Measurements from ENCODE around the gene DENND1A. TPM values are rescaled to one million over a fixed set of nuclear protein-coding genes. Genes with fewer than 3 reads are reported as not detected.

Gene DENND1A
- total and polyA plus RNA-seq, 2 of the 13 experiments (the other 11 are each of a cell fraction or from before 2014, with no cell fraction given), result 14.8 to 30.1 TPM

DNA sequence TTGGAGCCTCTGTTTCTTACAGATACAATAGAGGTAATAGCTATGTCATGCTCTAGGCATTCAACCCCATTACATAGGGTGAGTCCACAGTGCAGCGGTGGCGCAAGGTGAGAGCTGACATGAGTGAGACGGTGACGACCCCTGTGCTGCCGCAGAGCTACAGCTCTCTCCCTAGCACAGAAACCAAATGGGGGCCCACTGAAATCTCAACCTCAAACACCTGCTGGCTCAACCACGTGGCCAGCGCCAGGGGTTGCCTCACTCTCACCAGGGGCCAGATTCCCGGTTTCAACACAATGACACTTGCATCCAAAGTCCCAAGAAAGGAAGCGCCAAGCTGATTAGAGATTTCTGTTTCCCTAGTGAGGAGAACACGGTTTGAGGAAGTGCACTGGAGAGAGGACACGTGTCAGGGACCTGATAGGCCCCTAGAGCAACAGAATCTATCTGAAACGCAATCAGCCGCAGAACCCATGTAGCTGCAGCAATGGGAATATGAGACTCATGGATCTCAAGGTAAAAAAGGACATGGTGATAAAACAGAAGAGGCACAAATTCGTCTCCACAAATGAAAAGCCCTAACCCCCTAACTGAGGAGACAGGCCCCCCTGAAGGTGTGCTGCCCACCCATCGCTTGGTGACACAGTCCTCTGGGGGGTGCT, 459.7 kb downstream of the DENND1A start (continued):
- TF ChIP-seq, protein P1, sequence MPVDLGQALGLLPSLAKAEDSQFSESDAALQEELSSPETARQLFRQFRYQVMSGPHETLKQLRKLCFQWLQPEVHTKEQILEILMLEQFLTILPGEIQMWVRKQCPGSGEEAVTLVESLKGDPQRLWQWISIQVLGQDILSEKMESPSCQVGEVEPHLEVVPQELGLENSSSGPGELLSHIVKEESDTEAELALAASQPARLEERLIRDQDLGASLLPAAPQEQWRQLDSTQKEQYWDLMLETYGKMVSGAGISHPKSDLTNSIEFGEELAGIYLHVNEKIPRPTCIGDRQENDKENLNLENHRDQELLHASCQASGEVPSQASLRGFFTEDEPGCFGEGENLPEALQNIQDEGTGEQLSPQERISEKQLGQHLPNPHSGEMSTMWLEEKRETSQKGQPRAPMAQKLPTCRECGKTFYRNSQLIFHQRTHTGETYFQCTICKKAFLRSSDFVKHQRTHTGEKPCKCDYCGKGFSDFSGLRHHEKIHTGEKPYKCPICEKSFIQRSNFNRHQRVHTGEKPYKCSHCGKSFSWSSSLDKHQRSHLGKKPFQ (CRISPR knock-in tag; IDR thresholded peaks at IDR 0.05; ENCODE audit: insufficient replicate concordance), result no peak
- no peak for TF ChIP-seq ZNF850 (CRISPR knock-in tag; conservative IDR thresholded peaks at IDR 0.05)
- TF ChIP-seq ZNF468 (CRISPR knock-in tag; IDR thresholded peaks at IDR 0.05), result no peak
- TF ChIP-seq, protein P2, sequence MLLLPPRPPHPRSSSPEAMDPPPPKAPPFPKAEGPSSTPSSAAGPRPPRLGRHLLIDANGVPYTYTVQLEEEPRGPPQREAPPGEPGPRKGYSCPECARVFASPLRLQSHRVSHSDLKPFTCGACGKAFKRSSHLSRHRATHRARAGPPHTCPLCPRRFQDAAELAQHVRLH (CRISPR knock-in tag; IDR thresholded peaks at IDR 0.05; ENCODE audit: borderline replicate concordance, low read depth), result 0 out of 2 replicates have a peak, but pooled peaks have one; percentile 32
- peak; percentile 67; the same call in 1 of the 2 replicates for TF ChIP-seq KDM5B (CRISPR knock-in tag; IDR thresholded peaks at IDR 0.05; ENCODE audit: borderline replicate concordance)
- no peak for TF ChIP-seq SP5 (CRISPR knock-in tag; IDR thresholded peaks at IDR 0.05; ENCODE audit: borderline replicate concordance, low read depth)
- TF ChIP-seq REL (CRISPR knock-in tag; conservative IDR thresholded peaks at IDR 0.05), result no peak
- TF ChIP-seq, protein P3, sequence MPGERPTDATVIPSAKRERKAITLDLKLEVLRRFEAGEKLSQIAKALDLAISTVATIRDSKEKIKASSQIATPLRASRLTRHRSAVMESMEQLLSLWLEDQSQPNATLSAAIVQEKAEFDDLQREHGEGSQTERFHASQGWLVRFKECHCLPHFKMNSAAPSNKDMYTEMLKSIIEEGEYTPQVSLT (CRISPR knock-in tag; IDR thresholded peaks at IDR 0.05; ENCODE audit: borderline replicate concordance, low read depth), result no peak
- TF ChIP-seq ZFP41 (CRISPR knock-in tag; IDR thresholded peaks at IDR 0.05; ENCODE audit: borderline replicate concordance), result no peak
- TF ChIP-seq MIER2 (CRISPR knock-in tag; IDR thresholded peaks at IDR 0.05), result no peak; the same call in 1 of the 2 replicates
- TF ChIP-seq, protein P4, sequence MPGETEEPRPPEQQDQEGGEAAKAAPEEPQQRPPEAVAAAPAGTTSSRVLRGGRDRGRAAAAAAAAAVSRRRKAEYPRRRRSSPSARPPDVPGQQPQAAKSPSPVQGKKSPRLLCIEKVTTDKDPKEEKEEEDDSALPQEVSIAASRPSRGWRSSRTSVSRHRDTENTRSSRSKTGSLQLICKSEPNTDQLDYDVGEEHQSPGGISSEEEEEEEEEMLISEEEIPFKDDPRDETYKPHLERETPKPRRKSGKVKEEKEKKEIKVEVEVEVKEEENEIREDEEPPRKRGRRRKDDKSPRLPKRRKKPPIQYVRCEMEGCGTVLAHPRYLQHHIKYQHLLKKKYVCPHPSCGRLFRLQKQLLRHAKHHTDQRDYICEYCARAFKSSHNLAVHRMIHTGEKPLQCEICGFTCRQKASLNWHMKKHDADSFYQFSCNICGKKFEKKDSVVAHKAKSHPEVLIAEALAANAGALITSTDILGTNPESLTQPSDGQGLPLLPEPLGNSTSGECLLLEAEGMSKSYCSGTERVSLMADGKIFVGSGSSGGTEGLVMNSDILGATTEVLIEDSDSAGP (CRISPR knock-in tag; IDR thresholded peaks at IDR 0.05; ENCODE audit: borderline replicate concordance), result peak; percentile 41; the same call in 1 of the 2 replicates
- TF ChIP-seq SIN3A (IDR thresholded peaks at IDR 0.05; ENCODE audit: borderline replicate concordance, low read depth, low read length), result peak; percentile 80
- TF ChIP-seq ZNF17 (CRISPR knock-in tag; IDR thresholded peaks at IDR 0.05), result no peak
- TF ChIP-seq, protein P5, sequence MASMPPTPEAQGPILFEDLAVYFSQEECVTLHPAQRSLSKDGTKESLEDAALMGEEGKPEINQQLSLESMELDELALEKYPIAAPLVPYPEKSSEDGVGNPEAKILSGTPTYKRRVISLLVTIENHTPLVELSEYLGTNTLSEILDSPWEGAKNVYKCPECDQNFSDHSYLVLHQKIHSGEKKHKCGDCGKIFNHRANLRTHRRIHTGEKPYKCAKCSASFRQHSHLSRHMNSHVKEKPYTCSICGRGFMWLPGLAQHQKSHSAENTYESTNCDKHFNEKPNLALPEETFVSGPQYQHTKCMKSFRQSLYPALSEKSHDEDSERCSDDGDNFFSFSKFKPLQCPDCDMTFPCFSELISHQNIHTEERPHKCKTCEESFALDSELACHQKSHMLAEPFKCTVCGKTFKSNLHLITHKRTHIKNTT (CRISPR knock-in tag; IDR thresholded peaks at IDR 0.05), result no peak
- TF ChIP-seq, protein P6, sequence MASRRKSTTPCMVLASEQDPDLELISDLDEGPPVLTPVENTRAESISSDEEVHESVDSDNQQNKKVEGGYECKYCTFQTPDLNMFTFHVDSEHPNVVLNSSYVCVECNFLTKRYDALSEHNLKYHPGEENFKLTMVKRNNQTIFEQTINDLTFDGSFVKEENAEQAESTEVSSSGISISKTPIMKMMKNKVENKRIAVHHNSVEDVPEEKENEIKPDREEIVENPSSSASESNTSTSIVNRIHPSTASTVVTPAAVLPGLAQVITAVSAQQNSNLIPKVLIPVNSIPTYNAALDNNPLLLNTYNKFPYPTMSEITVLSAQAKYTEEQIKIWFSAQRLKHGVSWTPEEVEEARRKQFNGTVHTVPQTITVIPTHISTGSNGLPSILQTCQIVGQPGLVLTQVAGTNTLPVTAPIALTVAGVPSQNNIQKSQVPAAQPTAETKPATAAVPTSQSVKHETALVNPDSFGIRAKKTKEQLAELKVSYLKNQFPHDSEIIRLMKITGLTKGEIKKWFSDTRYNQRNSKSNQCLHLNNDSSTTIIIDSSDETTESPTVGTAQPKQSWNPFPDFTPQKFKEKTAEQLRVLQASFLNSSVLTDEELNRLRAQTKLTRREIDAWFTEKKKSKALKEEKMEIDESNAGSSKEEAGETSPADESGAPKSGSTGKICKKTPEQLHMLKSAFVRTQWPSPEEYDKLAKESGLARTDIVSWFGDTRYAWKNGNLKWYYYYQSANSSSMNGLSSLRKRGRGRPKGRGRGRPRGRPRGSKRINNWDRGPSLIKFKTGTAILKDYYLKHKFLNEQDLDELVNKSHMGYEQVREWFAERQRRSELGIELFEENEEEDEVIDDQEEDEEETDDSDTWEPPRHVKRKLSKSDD (CRISPR knock-in tag; IDR thresholded peaks at IDR 0.05; ENCODE audit: low read depth), result 0 out of 2 replicates have a peak, but pooled peaks have one; percentile 64
- TF ChIP-seq ZNF180 (CRISPR knock-in tag; IDR thresholded peaks at IDR 0.05; ENCODE audit: borderline replicate concordance, low read depth), result no peak
- TF ChIP-seq, protein P7, sequence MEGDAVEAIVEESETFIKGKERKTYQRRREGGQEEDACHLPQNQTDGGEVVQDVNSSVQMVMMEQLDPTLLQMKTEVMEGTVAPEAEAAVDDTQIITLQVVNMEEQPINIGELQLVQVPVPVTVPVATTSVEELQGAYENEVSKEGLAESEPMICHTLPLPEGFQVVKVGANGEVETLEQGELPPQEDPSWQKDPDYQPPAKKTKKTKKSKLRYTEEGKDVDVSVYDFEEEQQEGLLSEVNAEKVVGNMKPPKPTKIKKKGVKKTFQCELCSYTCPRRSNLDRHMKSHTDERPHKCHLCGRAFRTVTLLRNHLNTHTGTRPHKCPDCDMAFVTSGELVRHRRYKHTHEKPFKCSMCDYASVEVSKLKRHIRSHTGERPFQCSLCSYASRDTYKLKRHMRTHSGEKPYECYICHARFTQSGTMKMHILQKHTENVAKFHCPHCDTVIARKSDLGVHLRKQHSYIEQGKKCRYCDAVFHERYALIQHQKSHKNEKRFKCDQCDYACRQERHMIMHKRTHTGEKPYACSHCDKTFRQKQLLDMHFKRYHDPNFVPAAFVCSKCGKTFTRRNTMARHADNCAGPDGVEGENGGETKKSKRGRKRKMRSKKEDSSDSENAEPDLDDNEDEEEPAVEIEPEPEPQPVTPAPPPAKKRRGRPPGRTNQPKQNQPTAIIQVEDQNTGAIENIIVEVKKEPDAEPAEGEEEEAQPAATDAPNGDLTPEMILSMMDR (CRISPR knock-in tag; IDR thresholded peaks at IDR 0.05), result no peak
- TF ChIP-seq AGO2 (optimal IDR thresholded peaks at IDR 0.05; ENCODE audit: low read depth, low read length), result no peak
